Chondrocyte (in vitro differentiated cells): ENCODE measurements around the gene GUCA1C. TPM values are rescaled to one million over a fixed set of nuclear protein-coding genes. Genes with fewer than 3 reads are reported as not detected.

Source experiments
- DNase-seq: peaks from one replicate; pipeline ENCODE4 v3.0.0; 2021; ENCODE audit warnings: mixed read lengths, low spot score
- H3K27ac Mint-ChIP-seq: one replicate; pipeline ENCODE4 v1.8.0; 2021; ENCODE audit warnings: mild to moderate bottlenecking, moderate library complexity, mixed read lengths; ENCODE audit not compliant: unreplicated experiment
- H3K27me3 Mint-ChIP-seq: 2 replicates; pipeline ENCODE4 v1.8.0; 2021; ENCODE audit warnings: low read depth, mixed read lengths
- H3K36me3 Mint-ChIP-seq: 2 replicates; pipeline ENCODE4 v1.8.0; 2021; ENCODE audit warnings: low read depth, mixed read lengths
- H3K4me1 Mint-ChIP-seq: 2 replicates; pipeline ENCODE4 v1.8.0; 2021; ENCODE audit warnings: low read depth, mild to moderate bottlenecking, mixed read lengths
- H3K4me3 Mint-ChIP-seq: one replicate; pipeline ENCODE4 v1.8.0; 2021; ENCODE audit warnings: mild to moderate bottlenecking, moderate library complexity, mixed read lengths; ENCODE audit not compliant: unreplicated experiment
- H3K9me3 Mint-ChIP-seq: 2 replicates; pipeline ENCODE4 v1.8.0; 2021; ENCODE audit warnings: low read depth, mixed read lengths
- total RNA-seq: library from RNA; stranded (reverse); gene quantifications from 3 replicates; pipeline ENCODE4 v1.2.1, GENCODE V29; 2021
- TF ChIP-seq, protein P1 (sequence below): fragments of 200-600 bp; sonication (generic); IDR thresholded peaks from 2 replicates; pipeline ENCODE4 v1.5.0; 2021; ENCODE audit warnings: antibody characterized with exemption, mild to moderate bottlenecking, moderate library complexity

Gene GUCA1C
- total RNA-seq, 1 donor from 2014 or later, result not detected

DNA sequence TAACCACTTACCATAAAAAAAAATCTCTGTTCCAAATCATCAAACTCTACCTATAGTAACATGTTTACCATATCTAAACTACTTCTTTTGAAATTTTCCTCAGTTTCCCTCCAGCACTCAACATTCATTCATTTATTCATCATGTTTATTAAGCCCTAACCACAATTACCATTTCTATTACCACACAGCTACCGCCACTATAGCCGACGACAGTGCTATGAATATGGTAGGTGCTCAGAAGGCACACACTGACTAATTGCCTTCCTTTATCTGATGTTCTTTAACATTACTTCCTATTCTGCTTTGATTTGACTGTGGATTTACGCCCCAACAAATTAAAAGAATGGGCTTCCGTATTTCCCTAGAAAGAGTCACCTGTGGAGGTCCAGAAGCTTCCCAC lies 43.9 kb downstream of the GUCA1C start:
- H3K27ac Mint-ChIP-seq, result no peak overlapping the region
- H3K27me3 Mint-ChIP-seq, result peaks cover 20% of the 10 kb centered on the region
- H3K4me3 Mint-ChIP-seq, result no peak overlapping the region
- DNase-seq, result no peak
- H3K4me1 Mint-ChIP-seq, result no peaks in the 10 kb centered on the region
- TF ChIP-seq, protein P1, sequence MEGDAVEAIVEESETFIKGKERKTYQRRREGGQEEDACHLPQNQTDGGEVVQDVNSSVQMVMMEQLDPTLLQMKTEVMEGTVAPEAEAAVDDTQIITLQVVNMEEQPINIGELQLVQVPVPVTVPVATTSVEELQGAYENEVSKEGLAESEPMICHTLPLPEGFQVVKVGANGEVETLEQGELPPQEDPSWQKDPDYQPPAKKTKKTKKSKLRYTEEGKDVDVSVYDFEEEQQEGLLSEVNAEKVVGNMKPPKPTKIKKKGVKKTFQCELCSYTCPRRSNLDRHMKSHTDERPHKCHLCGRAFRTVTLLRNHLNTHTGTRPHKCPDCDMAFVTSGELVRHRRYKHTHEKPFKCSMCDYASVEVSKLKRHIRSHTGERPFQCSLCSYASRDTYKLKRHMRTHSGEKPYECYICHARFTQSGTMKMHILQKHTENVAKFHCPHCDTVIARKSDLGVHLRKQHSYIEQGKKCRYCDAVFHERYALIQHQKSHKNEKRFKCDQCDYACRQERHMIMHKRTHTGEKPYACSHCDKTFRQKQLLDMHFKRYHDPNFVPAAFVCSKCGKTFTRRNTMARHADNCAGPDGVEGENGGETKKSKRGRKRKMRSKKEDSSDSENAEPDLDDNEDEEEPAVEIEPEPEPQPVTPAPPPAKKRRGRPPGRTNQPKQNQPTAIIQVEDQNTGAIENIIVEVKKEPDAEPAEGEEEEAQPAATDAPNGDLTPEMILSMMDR, result no peak
- H3K9me3 Mint-ChIP-seq, result no peaks in the 10 kb centered on the region
- H3K36me3 Mint-ChIP-seq, result no peaks in the 10 kb centered on the region

DNA sequence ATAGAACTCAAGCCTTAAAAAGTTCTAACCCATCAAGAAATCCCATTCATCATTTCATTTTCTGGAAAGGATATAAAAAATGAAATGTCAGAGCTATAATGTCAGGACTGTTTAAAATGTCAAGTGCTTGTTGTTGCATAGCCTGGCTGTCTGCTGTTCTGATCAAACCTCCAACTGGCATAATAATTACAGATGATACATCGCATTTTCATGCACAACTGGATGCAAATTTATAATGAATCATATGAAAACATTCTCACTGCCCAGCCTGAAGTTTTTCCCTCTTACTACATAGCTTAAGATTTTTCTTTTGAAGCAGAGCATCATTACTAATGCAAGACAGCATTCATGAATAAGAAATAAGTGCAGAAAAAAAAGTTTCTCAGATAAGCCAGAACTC lies 46.5 kb downstream of the GUCA1C start:
- TF ChIP-seq, protein P1, result no peak
- no peak for DNase-seq
- Mint-ChIP-seq H3K27ac (no peak overlapping the region), H3K27me3 (peaks cover 14% of the 10 kb centered on the region), H3K4me3 (no peak overlapping the region), H3K36me3 (no peaks in the 10 kb centered on the region), H3K9me3 (no peaks in the 10 kb centered on the region), H3K4me1 (no peaks in the 10 kb centered on the region)

DNA sequence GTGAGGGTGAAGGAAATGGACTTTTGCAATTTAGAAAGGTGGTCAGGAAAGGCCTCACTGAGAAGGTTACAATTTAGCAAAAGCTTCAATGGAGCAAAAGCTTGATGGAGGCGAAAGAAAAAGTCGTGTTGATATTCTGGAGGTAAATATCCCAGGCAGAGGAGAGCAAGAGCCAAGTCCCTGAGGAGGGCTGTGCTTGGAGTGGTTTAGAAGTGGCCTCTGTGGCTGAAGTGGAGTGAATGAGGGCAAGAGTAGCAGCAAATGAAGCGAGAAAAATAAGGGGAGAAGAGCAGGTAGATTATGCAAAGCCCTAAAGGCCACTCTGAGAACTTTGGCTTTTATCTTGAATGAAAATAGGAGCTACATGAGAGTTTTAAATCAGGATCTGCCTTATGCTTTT lies 54.1 kb downstream of the GUCA1C start:
- H3K27ac Mint-ChIP-seq, result no peak overlapping the region

DNA sequence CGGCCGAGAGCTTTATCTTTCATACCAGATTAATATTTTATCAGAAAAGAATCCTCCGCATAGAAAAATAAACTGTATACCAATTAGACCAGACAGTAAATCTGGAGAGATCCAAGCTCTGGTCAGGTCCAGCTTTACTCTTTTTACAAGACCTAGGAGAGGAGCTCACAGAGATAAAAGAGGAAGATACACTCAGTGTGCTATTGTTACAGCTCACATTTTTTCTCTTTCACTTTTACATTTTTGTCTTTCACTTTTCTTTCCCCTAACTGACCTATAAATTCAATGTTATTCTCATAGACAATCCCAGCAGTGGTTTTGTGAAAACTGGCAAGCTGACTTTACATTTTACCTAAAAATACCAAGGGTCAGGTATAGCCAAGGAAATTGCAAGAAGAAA lies 55.8 kb downstream of the GUCA1C start:
- Mint-ChIP-seq H3K27me3 (no peaks in the 10 kb centered on the region), H3K4me1 (no peaks in the 10 kb centered on the region), H3K9me3 (no peaks in the 10 kb centered on the region), H3K4me3 (no peak overlapping the region), H3K36me3 (no peaks in the 10 kb centered on the region), H3K27ac (no peak overlapping the region)
- TF ChIP-seq, protein P1, result no peak
- no peak for DNase-seq

More for the DNA sequence above, 54.1 kb downstream of the GUCA1C start:
- H3K4me1 Mint-ChIP-seq, result no peaks in the 10 kb centered on the region
- H3K4me3 Mint-ChIP-seq, result no peak overlapping the region
- DNase-seq, result no peak
- TF ChIP-seq, protein P1, result no peak
- no peaks in the 10 kb centered on the region for H3K9me3 Mint-ChIP-seq
- H3K27me3 Mint-ChIP-seq, result no peaks in the 10 kb centered on the region
- H3K36me3 Mint-ChIP-seq, result no peaks in the 10 kb centered on the region

DNA sequence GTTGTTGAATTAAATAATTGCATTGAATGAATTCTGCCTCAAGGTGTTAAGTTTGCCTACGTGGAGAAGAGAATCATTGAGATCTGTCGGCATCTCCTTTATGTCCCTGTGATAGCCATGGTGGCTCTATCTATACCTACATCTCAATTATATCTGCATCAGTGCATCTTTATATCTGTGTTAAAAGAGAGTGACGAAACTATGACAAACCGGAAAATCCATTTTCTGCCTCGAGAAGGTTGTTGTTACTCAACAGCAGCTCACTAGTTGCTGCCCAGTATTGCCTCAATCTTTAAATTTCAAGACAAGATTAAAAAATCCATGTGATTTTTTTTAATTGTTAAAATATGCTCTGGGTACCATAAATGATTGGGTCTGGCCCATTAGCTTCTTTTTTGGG lies 58.7 kb downstream of the GUCA1C start:
- TF ChIP-seq, protein P1, result no peak
- no peaks in the 10 kb centered on the region for H3K36me3 Mint-ChIP-seq
- H3K9me3 Mint-ChIP-seq, result no peaks in the 10 kb centered on the region
- DNase-seq, result no peak
- peaks cover 1% of the 10 kb centered on the region for H3K27me3 Mint-ChIP-seq
- H3K4me1 Mint-ChIP-seq, result no peaks in the 10 kb centered on the region
- H3K27ac Mint-ChIP-seq, result no peak overlapping the region
- no peak overlapping the region for H3K4me3 Mint-ChIP-seq
